ENCODE measurements around the gene ITGAL.
A peak's percentile ranks its signal among the peaks of the same experiment; 100 is the strongest.

Gene ITGAL

GRCh38 chr16:30472328-30472942, at the start of gene ITGAL:
Gene ITGAL (plus strand): TSS chr16:30472742. CDS start chr16:30472838, 96 bp downstream.
- no peaks in the 10 kb centered on the region for H3K27me3 Mint-ChIP-seq
- H3K36me3 Mint-ChIP-seq = peaks cover 13% of the 10 kb centered on the region
- peaks cover 69% of the 10 kb centered on the region for H3K4me1 Mint-ChIP-seq
- no peaks in the 10 kb centered on the region for H3K9me3 Mint-ChIP-seq
- H3K27ac Mint-ChIP-seq = peak within 1 kb of the TSS; percentile 99
- peak within 1 kb of the TSS; percentile 98 for H3K4me3 Mint-ChIP-seq

- Mint-ChIP-seq H3K27me3 (no peaks in the 10 kb centered on the region), H3K27ac (peak overlapping the region; percentile 30), H3K36me3 (peaks cover 15% of the 10 kb centered on the region), H3K9me3 (no peaks in the 10 kb centered on the region), H3K4me1 (peaks cover 15% of the 10 kb centered on the region), H3K4me3 (no peak overlapping the region)
Observed at GRCh38 chr16:30428055-30428454, 44.5 kb upstream of the ITGAL start.

- H3K4me3 Mint-ChIP-seq = no peak overlapping the region
- H3K9me3 Mint-ChIP-seq = no peaks in the 10 kb centered on the region
- H3K4me1 Mint-ChIP-seq = peaks cover 22% of the 10 kb centered on the region
- no peak overlapping the region for H3K27ac Mint-ChIP-seq
- no peaks in the 10 kb centered on the region for H3K27me3 Mint-ChIP-seq
- peaks cover 12% of the 10 kb centered on the region for H3K36me3 Mint-ChIP-seq
Observed at GRCh38 chr16:30429418-30429677, 43.2 kb upstream of the ITGAL start.

- Mint-ChIP-seq H3K27me3 (no peaks in the 10 kb centered on the region), H3K4me1 (peaks cover 27% of the 10 kb centered on the region), H3K9me3 (no peaks in the 10 kb centered on the region), H3K27ac (peak within 1 kb of the TSS; percentile 51), H3K4me3 (no peak within 1 kb of the TSS), H3K36me3 (peaks cover 12% of the 10 kb centered on the region)
Observed at GRCh38 chr16:30429678-30430427, 42.7 kb upstream of the ITGAL start, which contains the start of gene DCTPP1. Gene DCTPP1 (minus strand): TSS chr16:30430030. CDS start chr16:30429980, 50 bp downstream.

GRCh38 chr16:30430428-30430970, 42.0 kb upstream of the ITGAL start:
- Mint-ChIP-seq H3K27me3 (no peaks in the 10 kb centered on the region), H3K9me3 (no peaks in the 10 kb centered on the region), H3K4me3 (no peak overlapping the region), H3K36me3 (peaks cover 12% of the 10 kb centered on the region), H3K27ac (no peak overlapping the region), H3K4me1 (peaks cover 30% of the 10 kb centered on the region)

- Mint-ChIP-seq H3K9me3 (no peaks in the 10 kb centered on the region), H3K27me3 (no peaks in the 10 kb centered on the region), H3K36me3 (no peaks in the 10 kb centered on the region), H3K4me3 (no peak overlapping the region), H3K4me1 (peaks cover 15% of the 10 kb centered on the region), H3K27ac (peak overlapping the region; percentile 64)
Observed at GRCh38 chr16:30434852-30435251, 37.7 kb upstream of the ITGAL start.

- Mint-ChIP-seq H3K27me3 (no peaks in the 10 kb centered on the region), H3K36me3 (no peaks in the 10 kb centered on the region), H3K4me1 (peaks cover 15% of the 10 kb centered on the region), H3K9me3 (no peaks in the 10 kb centered on the region), H3K4me3 (no peak overlapping the region), H3K27ac (no peak overlapping the region)
Observed at GRCh38 chr16:30437511-30438046, 35.0 kb upstream of the ITGAL start.

- Mint-ChIP-seq H3K27me3 (no peaks in the 10 kb centered on the region), H3K4me3 (no peak overlapping the region), H3K36me3 (peaks cover 6% of the 10 kb centered on the region), H3K4me1 (peaks cover 21% of the 10 kb centered on the region), H3K27ac (no peak overlapping the region), H3K9me3 (no peaks in the 10 kb centered on the region)
Observed at GRCh38 chr16:30438835-30439234, 33.7 kb upstream of the ITGAL start.

GRCh38 chr16:30439720-30440348, 32.7 kb upstream of the ITGAL start:
- H3K27me3 Mint-ChIP-seq = no peaks in the 10 kb centered on the region
- H3K27ac Mint-ChIP-seq = no peak overlapping the region
- no peaks in the 10 kb centered on the region for H3K9me3 Mint-ChIP-seq
- H3K4me3 Mint-ChIP-seq = no peak overlapping the region
- H3K4me1 Mint-ChIP-seq = peaks cover 22% of the 10 kb centered on the region
- H3K36me3 Mint-ChIP-seq = peaks cover 9% of the 10 kb centered on the region

GRCh38 chr16:30443631-30444030, 28.9 kb upstream of the ITGAL start:
- H3K4me3 Mint-ChIP-seq = peak overlapping the region; percentile 93
- H3K9me3 Mint-ChIP-seq = no peaks in the 10 kb centered on the region
- no peaks in the 10 kb centered on the region for H3K27me3 Mint-ChIP-seq
- H3K27ac Mint-ChIP-seq = no peak overlapping the region
- H3K4me1 Mint-ChIP-seq = peaks cover 32% of the 10 kb centered on the region
- peaks cover 13% of the 10 kb centered on the region for H3K36me3 Mint-ChIP-seq

GRCh38 chr16:30444231-30445148, 28.1 kb upstream of the ITGAL start:
- Mint-ChIP-seq H3K9me3 (no peaks in the 10 kb centered on the region), H3K27me3 (no peaks in the 10 kb centered on the region), H3K27ac (peak overlapping the region; percentile 88), H3K4me3 (peak overlapping the region; percentile 93), H3K36me3 (peaks cover 13% of the 10 kb centered on the region), H3K4me1 (peaks cover 33% of the 10 kb centered on the region)

- Mint-ChIP-seq H3K9me3 (no peaks in the 10 kb centered on the region), H3K4me3 (peak overlapping the region; percentile 93), H3K36me3 (peaks cover 13% of the 10 kb centered on the region), H3K27ac (peak overlapping the region; percentile 88), H3K27me3 (no peaks in the 10 kb centered on the region), H3K4me1 (peaks cover 37% of the 10 kb centered on the region)
Observed at GRCh38 chr16:30445149-30445407, 27.5 kb upstream of the ITGAL start.

- Mint-ChIP-seq H3K27me3 (no peaks in the 10 kb centered on the region), H3K9me3 (no peaks in the 10 kb centered on the region), H3K36me3 (peaks cover 13% of the 10 kb centered on the region), H3K4me3 (peak within 1 kb of the TSS; percentile 93), H3K27ac (peak within 1 kb of the TSS; percentile 99), H3K4me1 (peaks cover 43% of the 10 kb centered on the region)
Observed at GRCh38 chr16:30445408-30446202, 26.9 kb upstream of the ITGAL start, which contains the start of gene SEPHS2. Gene SEPHS2 (minus strand): TSS chr16:30445874. CDS start chr16:30445727, 147 bp downstream.

GRCh38 chr16:30446203-30446595, 26.3 kb upstream of the ITGAL start:
- H3K27me3 Mint-ChIP-seq = no peaks in the 10 kb centered on the region
- peaks cover 13% of the 10 kb centered on the region for H3K36me3 Mint-ChIP-seq
- H3K9me3 Mint-ChIP-seq = no peaks in the 10 kb centered on the region
- peak overlapping the region; percentile 93 for H3K4me3 Mint-ChIP-seq
- H3K27ac Mint-ChIP-seq = peak overlapping the region; percentile 99
- peaks cover 49% of the 10 kb centered on the region for H3K4me1 Mint-ChIP-seq

Data from activated naive CD4-positive, alpha-beta T cell treated with anti-CD3 and anti-CD28 coated beads, Interleukin-2, amount 50 U/mL, for 24 hours (primary cell).